SU-DHL-6 (cell line): ENCODE results near the gene GLOD4.
"Not testable (repeated sequence)": the region's sequence is repeated elsewhere in the genome, so short reads cannot be mapped to it uniquely, and the experiment has no call there.

Experiments
- H2AFZ ChIP-seq: fragments of 200-600 bp; sonication (generic); 2 replicates; pipeline ENCODE4 v1.6.1; 2014; ENCODE audit warnings: low read depth, mild to moderate bottlenecking, moderate library complexity, mixed read lengths, antibody characterized with exemption, low read length; ENCODE audit not compliant: severe bottlenecking
- H3F3A ChIP-seq: fragments of 200-600 bp; shearing (Covaris generic); 2 replicates; pipeline ENCODE4 v1.6.0; 2016; ENCODE audit warnings: antibody characterized with exemption, mild to moderate bottlenecking; ENCODE audit not compliant: insufficient read depth
- H3K27ac ChIP-seq: fragments of 200-600 bp; sonication (generic); 2 replicates; pipeline ENCODE4 v1.5.1; 2016; ENCODE audit warnings: low read depth, mild to moderate bottlenecking, low read length, moderate library complexity, mixed read lengths
- H3K27me3 ChIP-seq: fragments of 200-600 bp; sonication (generic), shearing (Covaris generic); 2 replicates; pipeline ENCODE4 v1.6.0; 2014; ENCODE audit warnings: mild to moderate bottlenecking, low read length
- H3K36me3 ChIP-seq: fragments of 200-600 bp; sonication (generic); 2 replicates; pipeline ENCODE4 v1.6.1; 2014; ENCODE audit warnings: mild to moderate bottlenecking, low read length, mixed read lengths
- H3K4me2 ChIP-seq: fragments of 300-600, 200-600 bp; shearing (Covaris generic), sonication (generic); 2 replicates; pipeline ENCODE4 v1.6.0; 2014; ENCODE audit warnings: low read length, low read depth, mild to moderate bottlenecking; ENCODE audit not compliant: poor library complexity, severe bottlenecking
- H3K4me3 ChIP-seq: fragments of 200-600 bp; sonication (generic); 2 replicates; pipeline ENCODE4 v1.5.1; 2014; ENCODE audit warnings: antibody characterized with exemption, low read length, mild to moderate bottlenecking, mixed read lengths; ENCODE audit not compliant: insufficient read depth, poor library complexity, severe bottlenecking
- H3K79me2 ChIP-seq: fragments of 200-600 bp; sonication (generic); 2 replicates; pipeline ENCODE4 v1.6.1; 2014; ENCODE audit warnings: mild to moderate bottlenecking, low read length, moderate library complexity; ENCODE audit not compliant: insufficient read depth
- H3K9ac ChIP-seq: fragments of 200-600 bp; sonication (generic); 2 replicates; pipeline ENCODE4 v1.7.0; 2014; ENCODE audit warnings: mild to moderate bottlenecking, low read length
- H3K9me2 ChIP-seq: fragments of 200-600 bp; sonication (generic); replicated peaks from 2 replicates; pipeline ENCODE4 v1.6.1; 2014; ENCODE audit warnings: low read length; ENCODE audit not compliant: insufficient read depth
- H3K9me3 ChIP-seq: fragments of 200-600 bp; sonication (generic); 2 replicates; pipeline ENCODE4 v1.6.1; 2014; ENCODE audit warnings: low read length, mixed read lengths; ENCODE audit not compliant: insufficient read depth
- H4K20me1 ChIP-seq: fragments of 200-600 bp; sonication (generic); 2 replicates; pipeline ENCODE4 v1.6.1; 2014; ENCODE audit warnings: low read depth, mild to moderate bottlenecking, antibody characterized with exemption, low read length, moderate library complexity, mixed read lengths
- EZH2phosphoT487 ChIP-seq: fragments of 200-600 bp; sonication (generic), shearing (Covaris generic); conservative IDR thresholded peaks from 2 replicates; pipeline ENCODE4 v1.6.1; 2018; ENCODE audit warnings: mild to moderate bottlenecking, antibody characterized with exemption, low read length, moderate library complexity, mixed read lengths
- TF ChIP-seq, protein P1 (sequence below): fragments of 200-600 bp; sonication (generic); IDR thresholded peaks from one replicate; pipeline ENCODE4 v1.5.1; 2017; ENCODE audit warnings: antibody characterized with exemption, mild to moderate bottlenecking, low read length, moderate library complexity; ENCODE audit not compliant: insufficient read depth, poor library complexity, severe bottlenecking

GLOD4 gene

DNA sequence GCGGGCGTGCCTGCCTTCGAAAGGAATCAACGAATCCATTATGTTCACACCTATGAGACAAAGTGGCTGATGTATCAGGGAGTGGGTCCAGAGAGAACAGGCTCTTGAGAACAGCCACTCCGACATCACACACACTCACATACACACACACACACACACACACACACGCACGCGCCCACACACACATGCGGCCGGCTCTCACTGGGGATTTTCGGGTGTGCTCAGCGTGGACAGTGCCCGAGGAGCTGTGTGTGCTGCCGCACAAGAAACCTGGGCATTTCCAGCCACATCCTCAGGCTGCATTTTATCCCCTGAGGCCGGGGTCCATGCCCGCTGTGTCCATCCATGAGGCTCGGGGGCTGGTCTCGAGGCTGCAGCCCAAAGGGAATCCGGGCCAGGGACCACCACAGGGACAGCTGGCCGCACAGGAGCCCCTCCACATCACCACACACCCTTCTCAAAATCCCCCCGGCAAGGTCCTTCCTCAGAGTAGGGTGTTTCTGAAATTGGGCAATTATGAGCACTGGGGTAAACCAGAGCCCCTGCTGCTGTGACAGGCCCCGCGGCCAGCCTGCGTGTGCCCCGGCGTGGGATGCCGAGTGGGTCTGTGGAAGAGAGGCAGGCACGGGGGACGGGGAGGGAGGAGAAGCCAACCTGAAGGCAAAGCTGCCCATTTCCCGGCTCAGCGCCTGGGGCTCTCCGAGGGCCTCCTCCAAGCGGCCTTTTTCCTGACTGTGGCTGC is 24.9 kb upstream of the GLOD4 start:
- no peaks in the 10 kb centered on the region for H3F3A ChIP-seq
- no peaks in the 10 kb centered on the region for H3K9me2 ChIP-seq
- no peaks in the 10 kb centered on the region for H4K20me1 ChIP-seq
- TF ChIP-seq EZH2phosphoT487: no peak
- TF ChIP-seq, protein P1, sequence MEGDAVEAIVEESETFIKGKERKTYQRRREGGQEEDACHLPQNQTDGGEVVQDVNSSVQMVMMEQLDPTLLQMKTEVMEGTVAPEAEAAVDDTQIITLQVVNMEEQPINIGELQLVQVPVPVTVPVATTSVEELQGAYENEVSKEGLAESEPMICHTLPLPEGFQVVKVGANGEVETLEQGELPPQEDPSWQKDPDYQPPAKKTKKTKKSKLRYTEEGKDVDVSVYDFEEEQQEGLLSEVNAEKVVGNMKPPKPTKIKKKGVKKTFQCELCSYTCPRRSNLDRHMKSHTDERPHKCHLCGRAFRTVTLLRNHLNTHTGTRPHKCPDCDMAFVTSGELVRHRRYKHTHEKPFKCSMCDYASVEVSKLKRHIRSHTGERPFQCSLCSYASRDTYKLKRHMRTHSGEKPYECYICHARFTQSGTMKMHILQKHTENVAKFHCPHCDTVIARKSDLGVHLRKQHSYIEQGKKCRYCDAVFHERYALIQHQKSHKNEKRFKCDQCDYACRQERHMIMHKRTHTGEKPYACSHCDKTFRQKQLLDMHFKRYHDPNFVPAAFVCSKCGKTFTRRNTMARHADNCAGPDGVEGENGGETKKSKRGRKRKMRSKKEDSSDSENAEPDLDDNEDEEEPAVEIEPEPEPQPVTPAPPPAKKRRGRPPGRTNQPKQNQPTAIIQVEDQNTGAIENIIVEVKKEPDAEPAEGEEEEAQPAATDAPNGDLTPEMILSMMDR: no peak
- no peak overlapping the region for H3K4me2 ChIP-seq
- H3K27me3 ChIP-seq: no peaks in the 10 kb centered on the region
- no peaks in the 10 kb centered on the region for H3K9me3 ChIP-seq
- no peak overlapping the region for H2AFZ ChIP-seq
- no peaks in the 10 kb centered on the region for H3K36me3 ChIP-seq
- H3K79me2 ChIP-seq: no peaks in the 10 kb centered on the region
- no peak overlapping the region for H3K9ac ChIP-seq
- H3K4me3 ChIP-seq: no peak overlapping the region
- H3K27ac ChIP-seq: no peak overlapping the region

DNA sequence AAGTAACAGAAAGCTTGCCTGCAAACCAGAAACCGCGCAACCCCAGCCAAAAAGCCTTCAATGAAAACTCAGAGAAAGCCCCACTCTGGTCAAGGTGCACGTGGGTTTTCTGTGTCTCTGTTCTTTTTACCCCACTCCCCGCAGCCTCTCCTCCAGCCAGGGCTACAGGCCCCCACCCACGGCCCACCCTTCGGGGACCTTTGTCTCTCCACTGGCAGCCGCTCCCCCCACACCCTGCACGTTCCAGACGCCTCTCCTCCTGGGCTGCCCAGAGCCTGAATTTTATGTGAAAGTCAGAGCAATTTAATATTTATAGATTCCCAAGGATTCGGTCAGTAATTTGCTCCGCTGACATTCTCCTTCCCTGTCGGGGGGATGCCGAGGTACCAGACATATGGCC is 24.3 kb upstream of the GLOD4 start:
- H3K9me3 ChIP-seq: no peaks in the 10 kb centered on the region
- H3K79me2 ChIP-seq: no peaks in the 10 kb centered on the region
- TF ChIP-seq, protein P1: no peak
- no peak for TF ChIP-seq EZH2phosphoT487
- no peaks in the 10 kb centered on the region for H4K20me1 ChIP-seq
- H3K9me2 ChIP-seq: no peaks in the 10 kb centered on the region
- no peak overlapping the region for H2AFZ ChIP-seq
- H3K36me3 ChIP-seq: no peaks in the 10 kb centered on the region
- H3K4me2 ChIP-seq: no peak overlapping the region
- H3F3A ChIP-seq: no peaks in the 10 kb centered on the region
- H3K27me3 ChIP-seq: no peaks in the 10 kb centered on the region
- no peak overlapping the region for H3K9ac ChIP-seq
- H3K4me3 ChIP-seq: no peak overlapping the region
- H3K27ac ChIP-seq: no peak overlapping the region

DNA sequence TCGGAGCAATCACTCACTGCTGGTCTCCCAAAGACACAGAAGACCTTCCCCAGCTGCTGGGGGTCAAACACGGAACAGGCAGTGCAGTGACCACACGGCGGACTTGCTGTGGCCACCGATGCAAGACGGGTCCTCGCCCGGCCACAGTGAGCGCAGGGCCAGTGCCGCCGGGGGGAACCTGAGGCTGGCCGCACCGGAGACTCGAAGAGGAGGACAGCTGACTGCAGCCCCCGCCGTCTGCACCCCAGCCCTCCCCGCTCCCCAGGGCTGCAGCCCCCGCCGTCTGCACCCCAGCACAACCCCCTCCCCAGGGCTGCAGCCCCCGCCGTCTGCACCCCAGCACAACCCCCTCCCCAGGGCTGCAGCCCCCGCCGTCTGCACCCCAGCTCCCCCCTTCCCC is 23.8 kb upstream of the GLOD4 start:
- H3F3A ChIP-seq, H2AFZ ChIP-seq, H3K79me2 ChIP-seq, H3K4me2 ChIP-seq, H4K20me1 ChIP-seq, H3K27me3 ChIP-seq, H3K27ac ChIP-seq, H3K9me2 ChIP-seq, H3K9ac ChIP-seq, H3K9me3 ChIP-seq, H3K36me3 ChIP-seq, H3K4me3 ChIP-seq: not testable (repeated sequence)

DNA sequence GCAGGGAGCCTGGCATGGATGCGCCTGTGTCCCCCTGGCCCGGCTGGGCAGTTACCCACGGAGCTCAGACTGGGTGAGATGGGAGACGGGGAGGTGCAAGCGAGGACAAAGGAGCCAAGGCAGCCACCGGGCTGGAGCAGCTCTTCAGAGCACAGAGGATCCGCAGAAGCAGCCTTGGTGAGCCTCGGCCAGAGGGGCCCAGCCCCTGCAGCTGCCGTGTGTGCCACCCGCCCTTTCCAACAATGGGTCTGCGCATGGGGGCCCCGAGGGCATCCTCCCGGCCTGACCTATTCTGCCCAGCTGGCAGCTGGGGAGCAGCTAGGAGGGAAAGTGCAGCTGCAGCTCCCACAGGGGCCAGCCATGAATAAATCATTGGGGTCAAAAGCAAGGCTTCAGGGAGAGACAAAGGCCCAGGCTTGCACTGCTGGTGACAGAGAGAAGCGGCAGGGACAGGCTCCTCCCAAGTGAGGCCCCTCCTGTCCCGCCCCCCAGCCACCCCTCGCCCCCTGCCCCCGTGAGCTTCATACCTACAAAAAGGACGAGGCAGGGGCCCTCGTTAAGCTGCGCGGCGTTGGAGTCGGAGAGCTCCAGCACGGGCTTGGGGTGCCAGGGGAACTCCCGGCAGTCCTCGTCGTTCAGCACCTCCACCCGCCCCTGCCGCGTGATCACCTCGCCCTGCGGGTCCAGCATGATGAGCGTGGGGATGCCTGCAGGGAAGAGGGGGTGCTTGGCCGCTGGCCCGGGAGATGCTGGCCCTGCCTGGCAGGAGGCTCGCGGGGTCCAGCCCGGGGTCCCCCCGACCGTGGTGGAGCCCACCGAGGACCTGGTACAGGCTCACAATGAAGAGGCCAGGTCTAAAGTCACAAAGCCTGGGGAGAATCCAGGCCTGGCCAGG is 22.7 kb upstream of the GLOD4 start:
- no peak overlapping the region for H3K4me3 ChIP-seq
- no peak overlapping the region for H2AFZ ChIP-seq
- H3K79me2 ChIP-seq: no peaks in the 10 kb centered on the region
- no peak overlapping the region for H3K9ac ChIP-seq
- no peaks in the 10 kb centered on the region for H3F3A ChIP-seq
- H4K20me1 ChIP-seq: no peaks in the 10 kb centered on the region
- H3K9me3 ChIP-seq: no peaks in the 10 kb centered on the region
- H3K9me2 ChIP-seq: no peaks in the 10 kb centered on the region
- H3K4me2 ChIP-seq: no peak overlapping the region
- TF ChIP-seq, protein P1: no peak
- no peak for TF ChIP-seq EZH2phosphoT487
- H3K27me3 ChIP-seq: no peaks in the 10 kb centered on the region
- no peak overlapping the region for H3K27ac ChIP-seq
- H3K36me3 ChIP-seq: no peaks in the 10 kb centered on the region
